ENCODE results near the gene CETN1.

CETN1 gene

GRCh38 chr18:627231-627630 lies 47.1 kb downstream of the CETN1 start:
- no peak for DNase-seq

GRCh38 chr18:629269-630150 lies 49.3 kb downstream of the CETN1 start:
- DNase-seq = no peak

GRCh38 chr18:631560-631959 lies 51.4 kb downstream of the CETN1 start:
- DNase-seq = no peak

Measured in stimulated activated CD4-positive, alpha-beta T cell treated with anti-CD3 and anti-CD28 coated beads, Interleukin-12 subunit alpha, Interleukin-12 subunit beta, amount 100 ng/mL, for 4 hours (primary cell).